ENCODE data around the gene A4GALT.

GRCh38 chr22:42699976-42700352 is 20.7 kb downstream of the A4GALT start:
- TF ChIP-seq POLR2A (IDR thresholded peaks at IDR 0.05) (no peak), CTCF (IDR thresholded peaks at IDR 0.05) (no peak)

Data from heart left ventricle (tissue), 13 donors.